DMS 273 treated with DMSO at 0.1 percent for 48 hours (cell line): ENCODE data around the gene HTR6.
"Not testable (repeated sequence)": the region's sequence is repeated elsewhere in the genome, so short reads cannot be mapped to it uniquely, and the experiment has no call there.

ENCODE experiments used
- DNase-seq: peaks from one replicate; lab custom pipeline; 2025; lab: John Stamatoyannopoulos, UW

HTR6 gene

DNA sequence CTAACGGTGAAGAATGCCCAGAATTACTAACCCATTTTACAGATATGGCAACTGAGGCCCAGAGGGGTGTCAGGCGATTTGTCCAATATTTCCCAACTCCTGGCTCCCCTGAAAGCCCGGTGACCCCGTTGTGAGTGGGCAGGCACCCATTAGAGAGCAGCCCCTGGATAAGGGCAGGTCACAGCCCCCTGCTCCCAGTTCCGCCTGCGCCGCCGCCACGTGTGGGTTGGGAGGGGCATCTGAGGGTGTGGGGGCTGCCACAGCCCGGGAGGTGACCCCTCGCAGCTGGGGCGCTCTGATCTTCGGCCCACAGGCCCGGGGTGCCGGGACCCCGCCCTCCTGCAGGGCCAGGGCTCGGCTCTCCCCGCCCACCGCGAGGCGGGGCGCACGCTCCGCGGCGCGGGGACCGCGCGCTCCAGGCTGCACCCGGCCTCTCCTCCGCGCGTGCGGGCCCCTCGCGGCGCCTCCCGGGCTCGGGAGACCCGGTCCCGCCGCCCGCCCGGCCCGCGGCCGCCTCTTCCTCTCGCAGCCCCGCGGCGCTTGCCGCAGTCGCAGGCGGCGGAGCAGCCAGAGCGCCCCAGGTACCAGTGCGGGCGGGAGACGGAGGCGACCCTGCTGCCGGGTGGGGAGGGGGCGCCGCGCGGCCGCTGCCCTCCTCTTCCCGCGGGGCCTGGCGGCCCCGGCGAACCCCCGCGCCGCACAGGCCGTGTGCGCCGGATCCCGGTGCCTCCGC is at the start of gene HTR6:
Gene HTR6 (plus strand): TSS at position 423 of the 733 bp plus-strand sequence. CDS start 879 bp downstream, outside the sequence.
- DNase-seq, result no peak

DNA sequence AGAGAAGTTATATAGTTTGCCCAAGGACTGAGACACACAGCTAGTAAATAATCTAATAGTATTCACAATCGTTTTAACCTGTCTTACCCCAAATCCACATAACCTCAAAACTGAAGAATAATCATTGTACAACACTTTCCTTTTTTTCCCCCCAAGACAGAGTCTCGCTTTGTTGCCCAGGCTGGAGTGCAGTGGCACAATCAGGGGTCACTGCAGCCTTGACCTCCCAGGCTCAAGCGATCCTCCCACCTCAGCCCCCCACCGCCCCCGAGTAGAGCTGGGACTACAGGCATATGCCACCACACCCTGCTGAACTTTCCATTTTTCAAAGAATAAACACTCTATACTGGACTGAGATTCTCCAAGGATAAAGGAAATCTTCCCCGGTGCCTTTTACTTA is 49.2 kb upstream of the HTR6 start:
- DNase-seq, result no peak

DNA sequence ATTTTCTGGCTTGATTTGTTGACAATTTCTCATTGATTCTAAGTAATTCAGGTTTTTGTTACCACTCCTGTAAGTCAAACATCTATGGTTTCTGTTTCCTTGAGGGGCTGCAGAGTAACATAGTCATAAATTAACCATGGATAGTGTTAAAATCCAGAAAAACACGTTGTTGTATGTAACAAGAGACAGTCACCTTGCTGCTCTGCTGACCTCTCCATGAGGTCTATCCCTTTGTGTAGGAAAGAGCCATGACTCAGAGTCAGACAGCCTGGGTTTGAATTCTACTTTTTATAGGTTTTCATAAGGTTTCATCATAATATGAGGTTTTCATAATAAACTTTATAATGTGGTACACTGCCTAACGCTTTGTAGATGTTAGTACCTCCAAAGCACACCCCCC is 48.2 kb upstream of the HTR6 start:
- no peak for DNase-seq

DNA sequence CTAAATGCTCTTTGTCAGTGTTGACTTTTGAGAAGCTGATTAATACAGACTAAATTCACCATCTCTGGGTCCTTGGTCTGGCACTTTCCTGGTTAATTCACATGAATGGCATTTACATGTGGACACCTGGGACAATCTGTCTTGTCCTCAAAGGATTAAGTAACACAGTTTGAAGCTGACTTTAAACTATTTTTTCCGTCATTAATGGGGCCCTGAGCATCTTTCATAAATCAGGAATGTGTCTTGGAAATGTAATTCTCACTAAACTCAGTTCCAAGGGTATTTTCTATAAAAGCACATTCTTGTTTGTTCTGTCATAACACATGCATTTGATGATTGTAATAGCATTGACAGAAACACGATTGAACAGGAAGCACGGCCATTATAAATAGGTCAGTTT is 47.3 kb upstream of the HTR6 start:
- no peak for DNase-seq

DNA sequence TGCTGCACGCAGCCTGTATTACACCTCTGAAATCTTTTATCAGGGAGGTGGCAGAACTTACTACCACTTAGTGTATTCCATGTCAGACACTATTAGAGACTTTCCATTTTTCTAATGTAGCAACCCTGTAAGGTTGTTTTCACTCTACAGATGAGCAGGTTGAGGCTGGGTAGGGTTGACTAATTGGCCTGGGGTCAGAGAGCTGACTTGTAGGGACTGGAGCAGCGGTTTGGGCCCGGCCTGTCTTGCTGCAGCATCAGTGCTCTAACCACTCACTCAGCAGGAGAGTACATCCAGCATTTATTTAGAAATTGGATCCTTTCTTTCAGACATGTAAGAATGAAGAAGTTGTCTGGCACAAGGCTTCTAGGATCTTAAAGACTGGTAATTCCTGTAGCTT is 46.2 kb upstream of the HTR6 start:
- DNase-seq, result no peak

DNA sequence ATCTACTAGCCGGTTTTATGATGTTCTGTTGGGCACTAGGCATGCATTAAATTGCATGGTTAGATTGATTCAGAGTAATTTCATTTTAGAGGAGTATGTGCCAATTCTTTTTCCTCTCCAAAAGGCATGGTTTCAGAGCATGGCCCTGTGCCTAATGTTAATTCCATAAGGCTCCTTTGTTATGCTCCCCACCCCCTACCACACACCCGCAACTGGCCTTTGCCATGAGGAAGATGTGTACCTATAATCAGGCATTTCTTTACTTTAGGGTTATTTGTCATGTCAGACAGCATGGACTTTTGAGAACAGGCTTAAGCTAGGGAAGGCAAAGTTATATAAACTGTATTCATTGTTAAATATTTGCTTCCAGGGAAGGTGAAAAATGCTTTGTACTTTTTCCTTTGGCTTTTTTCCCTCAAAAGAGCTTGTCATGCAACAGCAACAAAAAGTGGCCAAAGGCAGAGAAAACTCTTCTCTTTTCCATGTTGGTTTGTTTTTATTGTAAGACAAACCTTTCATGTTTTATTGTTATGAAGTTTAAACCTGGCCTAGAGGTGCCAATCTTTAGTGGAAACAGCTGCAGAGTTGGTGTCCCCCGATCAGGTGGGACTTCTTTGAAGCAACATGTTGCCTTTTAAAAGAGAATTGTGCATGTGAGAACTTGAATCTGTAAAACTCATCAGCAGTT is 44.8 kb upstream of the HTR6 start:
- DNase-seq, result no peak

DNA sequence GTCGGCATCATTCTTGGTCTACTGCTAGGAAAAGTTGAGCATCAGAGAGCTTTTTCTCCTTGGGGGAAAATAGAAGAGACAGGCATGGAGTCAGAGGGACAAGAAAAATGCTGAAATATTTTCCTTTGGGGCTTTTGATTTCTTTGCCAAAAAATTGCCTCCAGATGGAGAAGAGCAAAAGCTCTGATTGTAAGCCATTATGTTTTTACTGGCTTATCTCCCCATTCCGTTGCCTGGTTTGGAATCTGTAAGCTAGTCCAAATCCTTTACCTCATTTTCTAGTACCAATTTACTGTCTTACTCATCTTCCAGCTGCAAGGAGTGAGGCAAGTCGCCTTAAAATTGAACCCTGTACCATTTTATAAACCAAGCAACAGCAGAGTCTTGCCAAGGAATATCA is 43.9 kb upstream of the HTR6 start:
- DNase-seq, result no peak

DNA sequence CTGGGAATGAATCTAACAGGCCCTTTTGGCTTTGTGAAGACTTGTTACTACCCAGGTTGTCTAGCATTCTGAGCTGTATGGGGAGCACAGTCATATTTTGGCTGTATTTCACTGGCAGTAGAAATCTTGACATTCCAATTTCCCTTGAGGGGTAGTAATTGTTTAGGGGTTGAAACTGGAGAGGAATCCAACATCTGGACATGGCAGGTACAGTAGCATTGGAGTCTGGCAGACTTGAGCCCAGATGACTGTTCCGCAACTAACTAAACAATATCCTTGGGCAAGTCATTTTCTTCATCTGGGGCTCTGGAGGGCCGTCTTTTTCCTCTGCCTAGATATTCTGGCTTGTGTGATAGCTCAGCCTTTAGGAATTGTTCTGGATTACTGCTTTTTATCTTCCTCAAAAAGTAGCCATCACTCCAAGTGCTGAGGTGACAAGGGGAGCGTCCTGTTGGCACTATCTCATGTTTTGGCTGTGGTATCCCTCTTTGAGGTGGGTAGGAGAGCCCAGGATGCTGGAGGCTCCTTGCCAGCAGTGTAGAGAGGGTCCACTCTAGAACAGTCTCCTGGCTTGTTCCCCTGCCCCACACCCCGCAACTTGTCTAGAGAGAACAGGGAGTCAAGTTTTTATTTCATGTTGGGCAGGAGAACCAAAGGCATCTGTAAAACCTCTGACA is 43.3 kb upstream of the HTR6 start:
- no peak for DNase-seq

DNA sequence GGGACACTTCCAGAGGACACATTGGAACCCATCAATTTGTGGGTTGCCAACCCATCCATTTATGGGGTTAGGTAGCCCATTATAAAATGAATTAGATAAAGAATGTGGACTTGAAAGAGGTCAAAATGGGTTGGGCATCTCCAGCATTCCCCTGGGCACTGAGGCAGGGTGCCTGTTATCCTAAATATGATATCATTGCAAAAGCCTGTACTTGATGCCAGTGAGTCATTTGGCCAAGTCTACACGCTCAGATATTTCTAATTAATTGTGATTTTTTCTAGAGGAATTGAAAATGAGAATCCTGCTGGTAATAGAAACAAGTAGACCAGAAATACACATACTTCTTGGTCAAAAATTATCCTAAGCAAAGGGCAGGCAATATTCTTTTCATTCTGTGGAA is 42.5 kb upstream of the HTR6 start:
- DNase-seq, result no peak

DNA sequence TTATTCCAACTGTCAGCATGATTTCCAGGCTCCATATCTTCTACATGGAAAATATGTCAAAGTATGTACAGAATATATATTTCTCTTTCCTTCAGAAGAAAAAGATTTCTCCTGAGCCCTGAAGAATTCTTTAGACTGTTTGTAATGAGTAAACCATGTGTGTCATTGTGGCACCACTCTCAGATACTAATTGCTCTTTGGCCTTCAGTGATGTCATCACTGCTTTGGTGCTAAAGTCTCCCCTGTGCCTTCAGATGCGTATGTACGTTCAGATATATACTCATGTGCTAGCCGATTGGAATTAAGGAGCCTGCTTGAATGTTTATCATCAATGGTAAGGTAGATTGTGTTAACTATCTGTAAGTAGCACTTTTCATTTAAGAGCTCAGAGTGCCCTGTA is 41.2 kb upstream of the HTR6 start:
- no peak for DNase-seq

DNA sequence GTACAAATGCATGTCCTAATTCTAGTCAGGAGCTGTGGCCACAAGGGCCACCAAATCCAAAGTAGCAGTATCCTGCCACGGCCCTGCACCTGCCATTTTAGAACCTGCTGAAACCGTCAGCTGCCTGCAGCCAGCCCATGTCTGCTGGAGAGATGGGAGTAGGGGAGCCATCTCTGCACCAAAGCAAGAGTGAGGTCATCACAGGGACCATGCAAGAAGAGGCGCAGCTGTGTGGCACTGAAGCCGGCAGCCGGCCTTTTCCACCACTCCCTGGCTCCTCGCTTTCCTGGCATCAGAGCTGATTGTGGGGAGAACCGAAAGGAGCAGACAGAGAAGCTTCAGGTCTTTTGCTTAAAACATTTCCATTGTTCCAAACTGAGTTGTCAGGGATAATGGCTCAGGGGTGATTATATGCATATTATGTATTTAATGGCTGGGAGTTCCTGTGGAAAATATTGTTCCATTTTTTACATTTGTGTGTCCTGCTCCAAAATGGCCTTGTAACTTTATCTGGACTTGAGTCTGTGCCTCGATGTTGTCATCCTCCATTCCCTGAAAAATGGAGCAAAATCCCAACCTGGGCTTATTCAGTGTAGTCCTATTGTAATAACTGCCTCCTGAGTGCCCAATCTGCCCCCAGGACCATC is 39.3 kb upstream of the HTR6 start:
- DNase-seq, result no peak

DNA sequence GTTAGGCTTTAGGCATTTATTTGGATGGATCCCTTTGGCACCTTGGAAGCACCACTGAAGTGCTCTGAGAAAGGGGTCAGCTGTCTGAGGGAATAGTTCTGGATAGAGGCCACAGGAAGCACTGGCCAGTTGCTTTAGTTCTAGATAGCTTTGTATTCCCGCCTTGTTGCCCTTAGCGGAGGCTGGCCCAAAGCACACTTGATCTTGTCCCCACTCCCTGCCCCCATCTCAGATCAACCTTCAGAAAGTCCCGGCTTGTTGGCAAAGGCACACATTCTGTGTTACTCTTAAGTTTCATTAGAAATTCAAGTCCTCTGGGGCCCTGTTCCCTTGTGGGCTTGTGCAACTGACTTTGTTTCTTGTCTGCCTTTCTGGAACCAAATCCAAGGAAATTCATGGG is 35.8 kb upstream of the HTR6 start:
- no peak for DNase-seq

DNA sequence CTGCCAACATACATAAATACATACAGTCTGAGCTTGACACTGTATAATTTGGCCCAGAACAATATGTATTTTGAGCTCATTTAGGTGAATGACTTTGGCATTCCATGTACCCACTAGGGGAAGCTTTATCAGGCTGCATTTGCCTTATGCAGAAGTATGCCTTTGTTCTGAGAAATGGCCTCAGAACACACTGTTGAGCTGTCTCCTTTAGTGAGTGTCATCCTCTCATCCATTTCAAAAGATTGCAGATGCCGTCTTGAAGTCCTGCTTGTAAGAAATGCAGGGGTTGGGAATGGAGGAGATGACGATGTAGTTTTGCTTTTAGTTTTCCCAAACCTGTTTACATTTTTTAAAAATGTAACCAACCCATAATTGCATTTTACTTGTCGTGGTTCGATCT is 35.3 kb upstream of the HTR6 start:
- DNase-seq, result no peak

DNA sequence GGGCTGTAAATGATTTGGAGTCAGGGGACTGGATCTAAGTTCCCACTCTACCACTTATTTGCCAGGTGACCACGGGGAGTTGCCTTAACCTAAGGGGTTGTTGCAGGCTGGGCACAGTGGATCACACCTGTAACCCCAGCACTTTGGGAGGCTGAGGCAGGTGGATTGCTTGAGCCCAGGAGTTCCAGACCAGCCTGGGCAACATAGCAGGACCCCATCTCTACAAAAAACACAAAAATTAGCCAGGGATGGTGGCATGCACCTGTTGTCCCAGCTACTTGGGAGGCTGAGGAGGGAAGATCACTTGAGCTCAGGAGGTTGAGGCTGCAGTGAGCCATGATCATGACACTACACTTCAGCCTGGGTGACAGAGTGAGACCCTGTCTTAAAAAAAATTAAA is 34.5 kb upstream of the HTR6 start:
- DNase-seq, result not testable (repeated sequence)

DNA sequence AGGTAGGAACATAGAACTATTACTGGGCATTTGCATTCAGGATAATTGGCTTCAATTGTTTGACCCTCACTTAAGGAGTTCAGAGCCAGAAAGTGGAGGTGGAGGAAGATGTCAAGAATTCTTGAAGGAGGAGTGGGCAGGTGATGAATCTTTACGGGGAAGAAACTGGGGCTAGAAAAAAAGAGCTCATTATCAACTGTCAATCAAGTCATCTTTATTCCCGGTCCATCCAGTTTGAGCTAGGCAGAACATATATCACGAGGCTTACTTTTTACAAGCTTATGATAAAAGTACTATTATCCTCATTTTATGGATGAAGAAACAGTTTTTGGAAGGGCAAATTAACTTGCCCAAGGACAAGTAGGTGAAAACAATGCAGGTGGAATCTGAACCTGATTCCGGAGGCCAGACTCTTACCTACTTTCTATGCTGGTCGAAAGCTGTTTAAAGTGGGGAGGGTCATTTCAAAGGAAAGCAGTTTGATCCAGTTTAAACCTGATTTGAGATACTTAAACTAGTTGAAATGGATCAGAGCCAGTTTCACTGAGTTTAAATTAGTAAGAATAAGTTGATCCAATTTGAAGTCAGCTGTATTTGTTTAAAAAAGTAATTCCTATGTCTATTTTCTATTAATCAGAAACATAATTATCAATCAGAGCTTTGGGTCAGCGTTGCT is 33.8 kb upstream of the HTR6 start:
- no peak for DNase-seq

DNA sequence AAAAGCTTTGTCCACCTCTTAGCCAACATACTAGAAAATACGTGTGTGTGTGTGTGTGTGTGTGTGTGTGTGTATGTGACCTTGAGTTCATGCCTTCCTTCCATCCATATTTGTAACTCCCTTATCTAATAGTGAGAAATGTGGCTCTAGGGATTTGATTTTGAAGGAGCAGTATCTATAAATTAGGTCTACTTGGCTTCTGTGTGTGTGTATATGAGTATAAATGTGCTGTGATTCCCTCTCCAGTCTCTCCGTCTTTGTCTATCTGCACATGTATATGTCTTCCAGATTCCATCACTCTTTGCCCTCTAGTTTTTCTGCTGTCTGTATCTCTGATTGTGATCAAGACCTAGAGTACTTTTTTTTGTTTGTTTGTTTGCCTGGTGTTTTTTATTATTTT is 32.5 kb upstream of the HTR6 start:
- DNase-seq, result no peak

DNA sequence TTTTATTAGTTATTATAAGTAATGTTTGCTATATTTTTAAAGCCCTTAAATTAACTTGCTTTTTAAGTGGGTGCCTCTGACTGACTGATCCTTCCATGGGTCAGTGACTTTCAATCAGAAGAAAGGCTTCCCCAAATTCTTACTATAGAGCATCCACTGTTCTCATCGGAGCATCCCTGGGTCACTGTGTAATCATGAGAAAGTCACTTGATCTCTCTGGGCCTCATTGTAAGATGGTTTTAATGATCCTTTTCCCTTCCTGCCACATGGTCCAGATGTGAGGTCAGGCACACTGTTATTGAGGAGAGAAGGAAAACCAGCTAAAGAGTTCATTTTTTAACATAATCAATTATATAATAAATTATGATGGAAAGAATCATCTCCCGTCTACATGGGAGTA is 31.6 kb upstream of the HTR6 start:
- DNase-seq, result no peak

DNA sequence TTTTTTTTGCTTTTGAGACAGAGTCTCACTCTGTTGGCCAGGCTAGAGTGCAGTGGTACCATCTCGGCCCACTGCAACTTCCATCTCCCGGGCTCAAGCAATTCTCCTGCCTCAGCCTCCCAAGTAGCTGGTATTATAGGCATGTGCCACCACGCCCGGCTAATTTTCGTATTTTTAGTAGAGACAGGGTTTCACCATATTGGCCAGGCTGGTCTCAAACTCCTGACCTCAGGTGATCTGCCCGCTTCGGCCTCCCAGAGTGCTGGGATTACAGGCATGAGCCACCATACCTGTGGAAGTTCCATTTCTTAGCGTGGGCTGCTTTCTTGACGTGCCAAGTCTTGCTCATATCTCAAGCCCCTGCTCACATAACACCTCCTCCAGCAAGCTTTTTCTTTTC is 29.6 kb upstream of the HTR6 start:
- DNase-seq, result not testable (repeated sequence)

DNA sequence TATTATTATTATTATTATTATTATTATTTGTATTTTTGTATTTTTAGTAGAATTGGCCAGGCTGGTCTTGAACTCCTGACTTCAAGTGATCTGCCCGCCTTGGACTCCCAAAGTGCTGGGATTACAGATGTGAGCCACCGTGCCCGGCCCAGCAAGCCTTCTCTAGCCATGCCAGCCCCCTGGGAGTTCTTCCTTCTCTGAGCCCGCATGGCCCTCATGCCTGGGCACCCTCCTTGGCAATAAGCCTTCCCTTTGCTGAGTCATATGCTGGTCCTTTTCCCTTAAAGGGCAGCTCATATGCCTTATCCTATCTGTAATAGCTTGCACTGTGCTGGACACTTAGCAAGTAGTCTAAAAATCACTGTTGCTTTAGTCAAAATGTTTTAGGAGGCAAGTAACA is 29.0 kb upstream of the HTR6 start:
- DNase-seq, result no peak

DNA sequence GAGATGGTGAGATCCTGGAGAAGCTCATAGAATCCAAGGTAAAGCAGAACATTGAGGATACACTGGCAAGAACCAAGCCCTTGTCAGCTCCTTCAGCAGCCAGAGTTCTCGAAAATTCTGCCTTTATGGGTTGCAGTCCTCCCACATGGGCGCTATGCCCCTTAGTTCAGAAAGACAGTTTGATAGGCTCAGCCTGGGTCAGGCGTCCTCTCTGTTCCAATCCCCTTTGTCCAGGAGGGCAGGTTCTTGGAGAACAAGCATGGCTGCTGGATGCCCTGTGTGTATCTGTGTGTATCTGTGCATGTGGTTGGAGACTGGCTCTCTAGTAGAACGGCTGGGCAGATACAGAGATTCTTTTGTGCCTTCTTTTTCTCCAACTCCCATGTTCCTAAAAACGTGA is 28.6 kb upstream of the HTR6 start:
- DNase-seq, result no peak

DNA sequence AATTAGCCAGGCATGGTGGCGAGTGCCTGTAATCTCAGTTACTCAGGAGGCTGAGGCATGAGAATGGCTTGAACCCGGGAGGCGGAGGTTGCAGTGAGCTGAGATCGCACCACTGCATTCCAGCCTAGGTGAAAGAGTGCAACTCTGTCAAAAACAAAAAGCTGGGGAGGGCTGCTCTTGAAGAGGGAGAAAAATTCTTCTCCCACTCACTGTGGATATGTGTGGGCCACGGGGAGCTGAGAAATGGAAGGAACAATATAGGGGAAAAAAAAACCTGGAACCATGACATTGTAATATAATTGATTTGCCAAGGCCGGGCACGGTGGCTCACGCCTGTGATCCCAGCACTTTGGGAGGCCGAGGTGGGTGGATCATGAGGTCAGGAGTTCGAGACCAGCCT is 27.9 kb upstream of the HTR6 start:
- DNase-seq, result not testable (repeated sequence)

DNA sequence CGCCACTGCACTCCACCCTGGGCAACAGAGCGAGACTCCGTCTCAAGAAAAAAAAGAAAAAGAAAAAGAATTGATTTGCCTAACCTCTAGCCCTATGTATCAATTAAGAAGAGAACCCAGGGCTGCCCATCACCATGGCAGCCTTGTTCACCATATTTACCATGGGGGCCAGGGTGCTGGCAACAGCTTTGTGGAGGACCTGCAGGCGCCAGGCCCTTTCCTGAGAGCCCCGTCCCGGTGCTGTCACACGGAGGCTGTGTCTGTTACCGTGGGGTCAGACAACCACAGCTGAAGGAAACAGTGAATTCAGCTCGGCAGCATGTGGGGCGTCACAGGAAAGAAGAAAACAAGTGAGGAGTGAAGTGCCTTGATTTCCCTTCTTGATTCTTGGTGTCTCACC is 27.1 kb upstream of the HTR6 start:
- DNase-seq, result no peak
